ENCODE measurements around the gene LRRC4B.

LRRC4B gene

GRCh38 chr19:50486823-50487515, 81.3 kb downstream of the LRRC4B start:
- no peak overlapping the region for H3K4me3 ChIP-seq (ENCODE audit: low read depth, low read length)
- H3K9me3 ChIP-seq (ENCODE audit: severe bottlenecking), result peaks cover 12% of the 10 kb centered on the region
- peak; percentile 77 for TF ChIP-seq CTCF (IDR thresholded peaks at IDR 0.05; ENCODE audit: low read depth, low read length)
- peak; percentile 82 for DNase-seq
- H3K27ac ChIP-seq, result no peak overlapping the region
- H3K27me3 ChIP-seq (ENCODE audit: insufficient read depth, low read depth, severe bottlenecking), result no peaks in the 10 kb centered on the region
- H3K36me3 ChIP-seq, result peaks cover 23% of the 10 kb centered on the region

GRCh38 chr19:50485284-50485955, 82.8 kb downstream of the LRRC4B start:
- no peak overlapping the region for H3K4me3 ChIP-seq (ENCODE audit: low read depth, low read length)
- no peaks in the 10 kb centered on the region for H3K27me3 ChIP-seq (ENCODE audit: insufficient read depth, low read depth, severe bottlenecking)
- H3K27ac ChIP-seq, result no peak overlapping the region
- no peak for DNase-seq
- no peak for TF ChIP-seq CTCF (IDR thresholded peaks at IDR 0.05; ENCODE audit: low read depth, low read length)
- peaks cover 12% of the 10 kb centered on the region for H3K9me3 ChIP-seq (ENCODE audit: severe bottlenecking)
- peaks cover 18% of the 10 kb centered on the region for H3K36me3 ChIP-seq

- no peak for TF ChIP-seq CTCF (IDR thresholded peaks at IDR 0.05; ENCODE audit: low read depth, low read length)
- no peaks in the 10 kb centered on the region for H3K27me3 ChIP-seq (ENCODE audit: insufficient read depth, low read depth, severe bottlenecking)
- H3K9me3 ChIP-seq (ENCODE audit: severe bottlenecking), result peaks cover 12% of the 10 kb centered on the region
- DNase-seq, result no peak
- H3K36me3 ChIP-seq, result peaks cover 15% of the 10 kb centered on the region
- no peak overlapping the region for H3K4me3 ChIP-seq (ENCODE audit: low read depth, low read length)
- no peak overlapping the region for H3K27ac ChIP-seq
These were observed 85.3 kb downstream of the LRRC4B start for GRCh38 chr19:50482916-50483315.

GRCh38 chr19:50482271-50482855, 85.9 kb downstream of the LRRC4B start:
- H3K9me3 ChIP-seq (ENCODE audit: severe bottlenecking), result peaks cover 12% of the 10 kb centered on the region
- peaks cover 13% of the 10 kb centered on the region for H3K36me3 ChIP-seq
- no peak for DNase-seq
- H3K27me3 ChIP-seq (ENCODE audit: insufficient read depth, low read depth, severe bottlenecking), result no peaks in the 10 kb centered on the region
- TF ChIP-seq CTCF (IDR thresholded peaks at IDR 0.05; ENCODE audit: low read depth, low read length), result no peak
- no peak overlapping the region for H3K4me3 ChIP-seq (ENCODE audit: low read depth, low read length)
- H3K27ac ChIP-seq, result no peak overlapping the region

GRCh38 chr19:50481351-50482149, 86.7 kb downstream of the LRRC4B start:
- peaks cover 5% of the 10 kb centered on the region; the same call in 1 of the 2 replicates for H3K36me3 ChIP-seq
- no peak for TF ChIP-seq CTCF (IDR thresholded peaks at IDR 0.05; ENCODE audit: low read depth, low read length)
- no peak overlapping the region for H3K27ac ChIP-seq

More at GRCh38 chr19:50481351-50482149, 86.7 kb downstream of the LRRC4B start:
- Histone ChIP-seq H3K27me3 (ENCODE audit: insufficient read depth, low read depth, severe bottlenecking) (no peaks in the 10 kb centered on the region), H3K4me3 (ENCODE audit: low read depth, low read length) (no peak overlapping the region), H3K9me3 (ENCODE audit: severe bottlenecking) (peaks cover 5% of the 10 kb centered on the region)
- no peak for DNase-seq
